Esophagus muscularis mucosa (tissue), 3 donors: ENCODE results near the gene ARSB.

ENCODE experiments used
- CTCF ChIP-seq, 3 experiments: fragments of 200-600 bp in 2 of 3; fragments of 450-650 bp in 1 of 3; sonication (generic) in 2 of 3; IDR thresholded peaks; one replicate each; pipeline ENCODE4 v1.5.1; 2017 to 2019; ENCODE audit warnings: antibody characterized with exemption in 3 of 3, mild to moderate bottlenecking in 2 of 3, moderate library complexity in 1 of 3
- POLR2AphosphoS5 ChIP-seq, 2 donors: sonication (generic); formaldehyde crosslinking; IDR thresholded peaks; one replicate each; pipeline ENCODE4 v1.6.1; 2017; ENCODE audit warnings: antibody characterized with exemption in 2 of 2

GRCh38 chr5:78896132-78896531 lies 89.0 kb downstream of the ARSB start:
- TF ChIP-seq POLR2AphosphoS5 (IDR thresholded peaks at IDR 0.05) = no peak
- no peak for TF ChIP-seq CTCF (IDR thresholded peaks at IDR 0.05)
